Gastroesophageal sphincter (tissue), 4 donors: ENCODE data around the gene GLT8D1. TPM values are rescaled to one million over a fixed set of nuclear protein-coding genes. Genes with fewer than 3 reads are reported as not detected.

Experiments
- ATAC-seq: fragments of 150-250 bp; one replicate; pipeline ENCODE4 v1.9.1; 2016; ENCODE audit warnings: mild to moderate bottlenecking, moderate library complexity
- H3K27ac ChIP-seq, 4 donors: fragments of 200-600 bp; sonication (generic) in 3 of 4; 1 replicate in 3 of 4; 2 replicates in 1 of 4; pipeline ENCODE4 v1.5.1; 2016 to 2019
- H3K27me3 ChIP-seq: fragments of 200-600 bp; sonication (generic); one replicate; pipeline ENCODE4 v1.5.1; 2019
- H3K36me3 ChIP-seq, 2 donors: fragments of 200-600 bp; sonication (generic); one replicate each; pipeline ENCODE4 v1.5.1; 2019; ENCODE audit warnings: control low read depth in 1 of 2
- H3K4me1 ChIP-seq, 3 donors: fragments of 200-600 bp; sonication (generic); 1 replicate in 2 of 3; 2 replicates in 1 of 3; pipeline ENCODE4 v1.5.1; 2016 to 2019; ENCODE audit warnings: control low read depth in 2 of 3
- H3K4me3 ChIP-seq, 2 donors: fragments of 200-600 bp; sonication (generic); one replicate each; pipeline ENCODE4 v1.5.1; 2019; ENCODE audit warnings: mild to moderate bottlenecking in 1 of 2, moderate library complexity in 1 of 2
- H3K9me3 ChIP-seq, 3 donors: fragments of 200-600 bp; sonication (generic); one replicate each; pipeline ENCODE4 v1.5.1; 2017 to 2019; ENCODE audit warnings: control low read depth in 2 of 3
- CTCF ChIP-seq, 4 experiments: fragments of 200-600 bp in 2 of 4; fragments of 450-650 bp in 2 of 4; sonication (generic) in 1 of 4; IDR thresholded peaks; one replicate each; pipeline ENCODE4 v1.5.1; 2017 to 2019; ENCODE audit warnings: antibody characterized with exemption in 4 of 4, mild to moderate bottlenecking in 2 of 4, moderate library complexity in 2 of 4
- EP300 ChIP-seq: sonication (generic); formaldehyde crosslinking; IDR thresholded peaks from one replicate; pipeline ENCODE4 v1.6.1; 2017; ENCODE audit warnings: antibody characterized with exemption, mild to moderate bottlenecking
- POLR2A ChIP-seq, 2 donors: fragments of 450-650 bp; IDR thresholded peaks; one replicate each; pipeline ENCODE4 v1.6.1; 2017; ENCODE audit warnings: antibody characterized with exemption in 2 of 2, mild to moderate bottlenecking in 2 of 2, moderate library complexity in 1 of 2
- POLR2AphosphoS5 ChIP-seq: sonication (generic); formaldehyde crosslinking; IDR thresholded peaks from one replicate; pipeline ENCODE4 v1.6.1; 2017; ENCODE audit warnings: antibody characterized with exemption
- WGBS, 2 donors: methylation state at CpG; one replicate each; pipeline ENCODE4 v1.1.5; 2018; ENCODE audit warnings: low coverage in 1 of 2; 5-methylcytosine and 5-hydroxymethylcytosine counted together
- total RNA-seq, 4 donors: library from RNA; depleted of rRNA; stranded (reverse); fragments of >200 nt; gene quantifications; one replicate each; pipeline ENCODE4 v1.1.0, GENCODE V29; 2016

Gene GLT8D1
- total RNA-seq, 4 donors from 2014 or later = 36.9 to 57.7 (median 48.6) TPM

- Histone ChIP-seq H3K4me3 (no peak overlapping the region), H3K27ac (no peak overlapping the region), H3K27me3 (no peaks in the 10 kb centered on the region), H3K36me3 (peaks cover 28 to 100% of the 10 kb centered on the region in 2 donors), H3K9me3 (no peaks in the 10 kb centered on the region), H3K4me1 (no peaks in the 10 kb centered on the region)
- TF ChIP-seq EP300 = no peak
- TF ChIP-seq POLR2A (IDR thresholded peaks at IDR 0.05) = no peak
- TF ChIP-seq POLR2AphosphoS5 = no peak
- 62 to 78% methylated on average over 7 of the region's 7 CpGs for WGBS, 2 donors
- no peak for ATAC-seq
Measured at GRCh38 chr3:52694528-52695189, 10.9 kb downstream of the GLT8D1 start.

GRCh38 chr3:52693071-52693470, 12.5 kb downstream of the GLT8D1 start:
- TF ChIP-seq EP300 = no peak
- no peak for TF ChIP-seq CTCF (IDR thresholded peaks at IDR 0.05)
- no peak for TF ChIP-seq POLR2A (IDR thresholded peaks at IDR 0.05)
- no peak for TF ChIP-seq POLR2AphosphoS5
- no peak overlapping the region for H3K4me3 ChIP-seq
- ATAC-seq = no peak
- peaks cover 28 to 100% of the 10 kb centered on the region in 2 donors for H3K36me3 ChIP-seq
- H3K27me3 ChIP-seq = no peaks in the 10 kb centered on the region
- H3K27ac ChIP-seq = no peak overlapping the region
- no peaks in the 10 kb centered on the region for H3K4me1 ChIP-seq
- no peaks in the 10 kb centered on the region for H3K9me3 ChIP-seq

GRCh38 chr3:52690560-52690959, 15.0 kb downstream of the GLT8D1 start:
- 89 to 91% methylated on average over 1 of the region's 2 CpGs for WGBS, 2 donors
- no peak for ATAC-seq
- H3K27me3 ChIP-seq = no peaks in the 10 kb centered on the region
- H3K4me1 ChIP-seq = peaks cover 0 to 18% (median 6%) of the 10 kb centered on the region in 3 donors
- no peak overlapping the region for H3K27ac ChIP-seq
- no peaks in the 10 kb centered on the region for H3K9me3 ChIP-seq
- peaks cover 27 to 87% of the 10 kb centered on the region in 2 donors for H3K36me3 ChIP-seq
- H3K4me3 ChIP-seq = no peak overlapping the region
- TF ChIP-seq EP300 (no peak), POLR2AphosphoS5 (no peak), CTCF (IDR thresholded peaks at IDR 0.05) (no peak), POLR2A (IDR thresholded peaks at IDR 0.05) (no peak)

GRCh38 chr3:52689151-52689550, 16.4 kb downstream of the GLT8D1 start:
- Histone ChIP-seq H3K27me3 (no peaks in the 10 kb centered on the region), H3K4me1 (peaks cover 5 to 26% (median 8%) of the 10 kb centered on the region in 3 donors), H3K36me3 (peaks cover 15 to 73% of the 10 kb centered on the region in 2 donors), H3K27ac (no peak overlapping the region), H3K9me3 (no peaks in the 10 kb centered on the region), H3K4me3 (no peak overlapping the region)
- ATAC-seq = no peak
- 74 to 80% methylated on average over 3 of the region's 3 CpGs for WGBS, 2 donors
- no peak for TF ChIP-seq POLR2AphosphoS5
- TF ChIP-seq EP300 = no peak
- TF ChIP-seq POLR2A (IDR thresholded peaks at IDR 0.05) = no peak
- TF ChIP-seq CTCF (IDR thresholded peaks at IDR 0.05) = no peak

- H3K9me3 ChIP-seq = no peaks in the 10 kb centered on the region
- H3K4me1 ChIP-seq = peaks cover 5 to 35% (median 12%) of the 10 kb centered on the region in 3 donors
- no peak overlapping the region for H3K27ac ChIP-seq
- TF ChIP-seq POLR2A (IDR thresholded peaks at IDR 0.05) = no peak
- no peak for TF ChIP-seq POLR2AphosphoS5
- no peak for TF ChIP-seq EP300
- TF ChIP-seq CTCF (IDR thresholded peaks at IDR 0.05) = no peak
- H3K36me3 ChIP-seq = peaks cover 11 to 64% of the 10 kb centered on the region in 2 donors
- ATAC-seq = no peak
- WGBS, 2 donors = 75 to 79% methylated on average over 4 to 6 of the region's 6 CpGs
- no peaks in the 10 kb centered on the region for H3K27me3 ChIP-seq
- no peak overlapping the region for H3K4me3 ChIP-seq
Measured at GRCh38 chr3:52688266-52688665, 17.3 kb downstream of the GLT8D1 start.
